ENCODE measurements around the gene WNT8B.

DNA sequence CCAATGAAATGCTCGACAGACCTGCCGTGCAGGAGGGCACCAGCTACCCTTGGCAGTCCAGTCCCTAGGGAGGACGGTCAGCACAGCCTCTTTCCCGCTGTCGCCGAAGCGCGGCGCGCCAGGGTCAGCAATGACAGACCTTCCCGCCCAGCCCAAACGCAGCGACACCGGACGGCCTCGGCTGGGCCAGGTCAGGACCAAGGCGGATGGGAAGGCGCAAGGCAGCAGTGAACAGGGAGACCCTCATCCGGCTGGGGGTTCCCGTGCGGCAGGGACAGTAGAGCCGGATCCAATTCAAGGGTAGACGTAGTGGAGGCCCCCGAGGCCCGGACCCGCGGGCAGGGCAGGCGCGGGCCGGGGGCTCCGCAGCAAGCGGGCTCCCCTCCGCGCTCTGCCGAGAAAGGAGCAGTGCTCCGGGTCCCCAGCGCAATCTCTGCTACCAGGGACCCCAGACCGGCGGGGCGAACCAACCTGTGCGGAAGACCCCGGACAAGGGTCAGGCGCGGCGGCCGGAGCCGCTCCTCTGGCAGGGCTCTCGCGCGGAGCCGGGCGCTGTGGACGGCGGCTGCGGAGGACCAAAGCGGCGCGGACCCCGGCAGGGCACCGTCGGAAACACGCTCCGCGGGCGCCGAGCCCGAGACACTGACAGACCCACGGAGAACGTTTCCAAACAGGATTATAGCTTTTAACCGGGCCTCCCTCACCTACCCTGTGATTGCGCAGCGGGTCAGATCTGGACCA is 56.7 kb downstream of the WNT8B start, which contains the start of gene SEC31B:
- TF ChIP-seq, protein P1, sequence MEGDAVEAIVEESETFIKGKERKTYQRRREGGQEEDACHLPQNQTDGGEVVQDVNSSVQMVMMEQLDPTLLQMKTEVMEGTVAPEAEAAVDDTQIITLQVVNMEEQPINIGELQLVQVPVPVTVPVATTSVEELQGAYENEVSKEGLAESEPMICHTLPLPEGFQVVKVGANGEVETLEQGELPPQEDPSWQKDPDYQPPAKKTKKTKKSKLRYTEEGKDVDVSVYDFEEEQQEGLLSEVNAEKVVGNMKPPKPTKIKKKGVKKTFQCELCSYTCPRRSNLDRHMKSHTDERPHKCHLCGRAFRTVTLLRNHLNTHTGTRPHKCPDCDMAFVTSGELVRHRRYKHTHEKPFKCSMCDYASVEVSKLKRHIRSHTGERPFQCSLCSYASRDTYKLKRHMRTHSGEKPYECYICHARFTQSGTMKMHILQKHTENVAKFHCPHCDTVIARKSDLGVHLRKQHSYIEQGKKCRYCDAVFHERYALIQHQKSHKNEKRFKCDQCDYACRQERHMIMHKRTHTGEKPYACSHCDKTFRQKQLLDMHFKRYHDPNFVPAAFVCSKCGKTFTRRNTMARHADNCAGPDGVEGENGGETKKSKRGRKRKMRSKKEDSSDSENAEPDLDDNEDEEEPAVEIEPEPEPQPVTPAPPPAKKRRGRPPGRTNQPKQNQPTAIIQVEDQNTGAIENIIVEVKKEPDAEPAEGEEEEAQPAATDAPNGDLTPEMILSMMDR (conservative IDR thresholded peaks at IDR 0.05; ENCODE audit: low read length), result no peak
- TF ChIP-seq EZH2phosphoT487 (IDR thresholded peaks at IDR 0.05; ENCODE audit: borderline replicate concordance), result no peak
